Measurements from ENCODE around the gene FNDC1. TPM values are rescaled to one million over a fixed set of nuclear protein-coding genes. Genes with fewer than 3 reads are reported as not detected.

FNDC1 gene
- total and polyA plus RNA-seq, 2 donors (not counting 1 experiment from before 2014, with no cell fraction given) = not detected

GRCh38 chr6:159163901-159164370 lies 5.3 kb upstream of the FNDC1 start:
- Mint-ChIP-seq H3K4me3 (no peak overlapping the region), H3K27me3 (peaks cover 51% of the 10 kb centered on the region), H3K27ac (no peak overlapping the region), H3K4me1 (peaks cover 8% of the 10 kb centered on the region), H3K9me3 (ENCODE audit: insufficient read depth) (no peaks in the 10 kb centered on the region)
- Histone ChIP-seq H3K27me3 (replicated peaks in 1 of 4; ENCODE audit: control extremely low read depth in 1 of 4, control insufficient read depth in 3 of 4, insufficient read depth in 4 of 4, low read length in 3 of 4) (peaks cover 0 to 30% (median 23%) of the 10 kb centered on the region in 4 experiments), H2AFZ (ENCODE audit: insufficient read depth, low read depth, low read length, poor library complexity, severe bottlenecking) (no peak overlapping the region), H3K79me2 (ENCODE audit: control insufficient read depth, insufficient read depth, low read length) (no peaks in the 10 kb centered on the region), H4K20me1 (ENCODE audit: control insufficient read depth, insufficient read depth, low read length, poor library complexity, severe bottlenecking) (no peaks in the 10 kb centered on the region), H3K4me3 (ENCODE audit: control extremely low read depth in 1 of 5, extremely low read depth in 1 of 5, insufficient read depth in 1 of 5, low read depth in 2 of 5, low read length in 4 of 5) (no peak overlapping the region), H3K9me3 (ENCODE audit: control extremely low read depth in 1 of 3, control insufficient read depth in 2 of 3, insufficient read depth in 1 of 3, low read length in 2 of 3) (peaks cover 0 to 7% (median 3%) of the 10 kb centered on the region in 3 donors), H3K36me3 (replicated peaks in 1 of 2; ENCODE audit: control extremely low read depth in 1 of 2, control insufficient read depth in 1 of 2, extremely low read depth in 1 of 2, insufficient read depth in 2 of 2, low read length in 1 of 2) (no peaks in the 10 kb centered on the region), H3K9ac (ENCODE audit: low read length) (no peak overlapping the region), H3K4me1 (ENCODE audit: control insufficient read depth in 2 of 2, insufficient read depth in 2 of 2, low read length in 2 of 2) (peaks cover 6 to 9% of the 10 kb centered on the region in 2 donors), H3K4me2 (replicated peaks; ENCODE audit: low read depth, low read length, poor library complexity, severe bottlenecking) (no peak overlapping the region), H3K27ac (ENCODE audit: low read length in 2 of 2) (no peak overlapping the region)
- ChIA-PET CTCF (interaction anchor here (1.0 to 1.4 kb wide), 2 partner anchors 11 to 12 kb away, joined by 3 to 4 read pairs; no protein-coding TSS in a partner anchor), POLR2A (no interaction called here)
- WGBS (ENCODE audit: insufficient coverage) = 83% methylated on average over 3 of the region's 5 CpGs
- TF ChIP-seq EZH2 (IDR thresholded peaks at IDR 0.05; ENCODE audit: borderline replicate concordance, insufficient read depth, low read depth, low read length, poor library complexity, severe bottlenecking) (no peak), CTCF (IDR thresholded peaks at IDR 0.05) (no peak)
- intact Hi-C loops (cut with micrococcal nuclease) = loop anchor here (10.0 kb wide), 1 partner anchor 1291 kb away; no protein-coding TSS in a partner anchor
- no peak for ATAC-seq (ENCODE audit: low read depth)
- DNase-seq = no peak

GRCh38 chr6:159168536-159169192 lies 536 bp upstream of the FNDC1 start:
- H3K4me3 Mint-ChIP-seq = peak overlapping the region; percentile 73
- peaks cover 76% of the 10 kb centered on the region for H3K27me3 Mint-ChIP-seq
- DNase-seq = no peak
- Histone ChIP-seq H3K79me2 (ENCODE audit: control insufficient read depth, insufficient read depth, low read length) (no peaks in the 10 kb centered on the region), H3K9me3 (ENCODE audit: control extremely low read depth in 1 of 3, control insufficient read depth in 2 of 3, insufficient read depth in 1 of 3, low read length in 2 of 3) (peaks cover 0 to 1% (median 0%) of the 10 kb centered on the region in 3 donors), H3K27ac (ENCODE audit: low read length in 2 of 2) (no peak overlapping the region), H4K20me1 (ENCODE audit: control insufficient read depth, insufficient read depth, low read length, poor library complexity, severe bottlenecking) (no peaks in the 10 kb centered on the region), H3K4me1 (ENCODE audit: control insufficient read depth in 2 of 2, insufficient read depth in 2 of 2, low read length in 2 of 2) (peaks cover 15 to 19% of the 10 kb centered on the region in 2 donors), H3K27me3 (replicated peaks in 1 of 4; ENCODE audit: control extremely low read depth in 1 of 4, control insufficient read depth in 3 of 4, insufficient read depth in 4 of 4, low read length in 3 of 4) (peaks cover 0 to 61% (median 50%) of the 10 kb centered on the region in 4 experiments), H3K4me3 (ENCODE audit: control extremely low read depth in 1 of 5, extremely low read depth in 1 of 5, insufficient read depth in 1 of 5, low read depth in 2 of 5, low read length in 4 of 5) (peak overlapping the region in 2 of 5 experiments; percentile 19 to 34), H3K4me2 (replicated peaks; ENCODE audit: low read depth, low read length, poor library complexity, severe bottlenecking) (peak overlapping the region; percentile 80), H3K36me3 (replicated peaks in 1 of 2; ENCODE audit: control extremely low read depth in 1 of 2, control insufficient read depth in 1 of 2, extremely low read depth in 1 of 2, insufficient read depth in 2 of 2, low read length in 1 of 2) (no peaks in the 10 kb centered on the region), H3K9ac (ENCODE audit: low read length) (peak overlapping the region; percentile 39), H2AFZ (ENCODE audit: insufficient read depth, low read depth, low read length, poor library complexity, severe bottlenecking) (peak overlapping the region; percentile 51)
- ATAC-seq (ENCODE audit: low read depth) = no peak
- CTCF ChIA-PET = interaction anchor here (1.4 to 2.1 kb wide), 2 partner anchors 18 to 487 kb away, joined by 4 to 16 read pairs; no protein-coding TSS in a partner anchor
- POLR2A ChIA-PET = no interaction called here
- H3K9me3 Mint-ChIP-seq (ENCODE audit: insufficient read depth) = no peaks in the 10 kb centered on the region
- WGBS (ENCODE audit: insufficient coverage) = 11% methylated on average over 43 of the region's 43 CpGs
- no peak overlapping the region for H3K27ac Mint-ChIP-seq
- H3K4me1 Mint-ChIP-seq = peaks cover 21% of the 10 kb centered on the region
- intact Hi-C loops (cut with micrococcal nuclease) = loop anchor here (10.0 kb wide), 1 partner anchor 1286 kb away; no protein-coding TSS in a partner anchor
- TF ChIP-seq EZH2 (IDR thresholded peaks at IDR 0.05; ENCODE audit: borderline replicate concordance, insufficient read depth, low read depth, low read length, poor library complexity, severe bottlenecking) (no peak), CTCF (IDR thresholded peaks at IDR 0.05) (no peak)

Data from B cell (primary cell).